Inflammatory macrophage treated with lipopolysaccharide for 1 hour (primary cell): ENCODE results near the gene OSBPL8.
"Not testable (repeated sequence)": the region's sequence is repeated elsewhere in the genome, so short reads cannot be mapped to it uniquely, and the experiment has no call there.

ENCODE experiments used
- DNase-seq, 2 donors: peaks; one replicate each; pipeline ENCODE4 v3.0.0-alpha.2; 2020 to 2022

Gene OSBPL8

DNA sequence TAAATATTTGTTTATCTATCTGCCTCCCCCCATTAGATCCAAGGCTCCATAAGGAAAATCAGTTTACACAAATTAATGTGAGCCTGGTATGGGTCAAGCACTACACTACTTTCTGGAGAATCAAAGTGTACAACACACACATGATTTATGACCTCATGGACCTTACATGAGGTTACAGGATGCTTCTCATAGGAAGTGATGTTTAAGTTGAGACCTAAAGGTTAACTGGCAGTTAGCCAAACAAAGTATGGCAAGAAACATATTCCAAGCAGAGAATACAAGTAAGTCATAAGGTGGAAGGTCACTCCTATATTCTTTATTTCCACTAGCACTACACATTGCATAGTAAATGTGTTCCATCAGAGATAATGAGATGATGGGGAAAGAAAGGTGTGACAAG is 39.2 kb downstream of the OSBPL8 start:
- DNase-seq = no peak

DNA sequence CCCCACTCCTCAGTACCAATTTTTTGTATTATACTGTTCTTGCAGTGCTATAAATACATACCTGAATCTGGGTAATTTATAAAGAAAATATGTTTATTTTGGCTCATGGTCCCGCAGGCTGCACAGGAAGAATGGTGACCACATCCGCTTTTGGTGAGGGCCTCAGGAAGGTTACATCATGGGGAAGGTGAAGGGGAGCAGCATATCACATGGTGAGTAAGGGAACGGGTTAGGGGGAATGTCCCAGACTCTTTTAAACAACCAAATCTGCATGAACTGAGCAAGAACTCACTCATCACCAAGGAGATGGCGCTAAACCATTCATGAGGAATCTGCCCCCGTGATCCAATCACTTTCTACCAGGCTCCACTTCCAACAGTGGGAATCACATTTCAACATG is 40.0 kb downstream of the OSBPL8 start:
- DNase-seq = peak; percentile 12 to 27

DNA sequence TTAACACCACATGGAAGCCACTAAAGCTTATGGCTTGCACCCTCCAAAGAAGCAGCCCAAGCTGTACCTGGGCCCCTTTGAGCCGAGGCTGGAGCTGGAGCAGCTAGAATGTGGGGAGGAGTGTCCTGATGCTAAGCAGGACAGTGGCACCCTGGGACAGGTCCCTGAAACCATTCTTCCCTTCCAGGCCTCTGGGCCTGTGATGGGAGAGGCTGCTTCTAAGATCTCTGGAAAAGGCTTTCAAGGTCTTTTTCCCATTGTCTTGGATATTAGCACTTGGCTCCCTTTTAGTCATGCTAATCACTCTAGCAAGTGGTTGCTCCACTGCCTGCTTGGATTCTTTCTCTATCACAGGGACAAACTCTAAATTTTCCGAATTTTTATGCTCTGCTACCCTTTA is 40.9 kb downstream of the OSBPL8 start:
- DNase-seq = no peak

DNA sequence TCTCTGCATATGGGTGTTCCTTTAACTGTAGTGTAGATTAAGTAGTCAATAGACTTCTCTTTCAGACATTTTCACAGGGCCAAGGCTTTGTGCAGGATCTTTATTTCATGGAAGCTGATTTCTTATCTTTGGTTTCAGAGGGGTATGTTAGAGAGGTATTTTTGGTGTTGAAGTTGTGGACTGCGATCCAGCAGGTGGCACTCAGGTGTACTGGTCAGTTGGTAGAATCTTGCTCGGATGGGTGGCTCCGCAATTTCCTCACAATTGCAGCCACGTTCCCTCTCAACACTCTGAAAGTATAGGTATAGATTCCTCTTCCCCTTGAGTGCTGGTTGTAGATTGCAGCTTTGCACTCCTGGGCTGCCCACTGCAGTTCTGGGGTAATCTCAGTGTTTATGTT is 44.3 kb downstream of the OSBPL8 start:
- no peak for DNase-seq

DNA sequence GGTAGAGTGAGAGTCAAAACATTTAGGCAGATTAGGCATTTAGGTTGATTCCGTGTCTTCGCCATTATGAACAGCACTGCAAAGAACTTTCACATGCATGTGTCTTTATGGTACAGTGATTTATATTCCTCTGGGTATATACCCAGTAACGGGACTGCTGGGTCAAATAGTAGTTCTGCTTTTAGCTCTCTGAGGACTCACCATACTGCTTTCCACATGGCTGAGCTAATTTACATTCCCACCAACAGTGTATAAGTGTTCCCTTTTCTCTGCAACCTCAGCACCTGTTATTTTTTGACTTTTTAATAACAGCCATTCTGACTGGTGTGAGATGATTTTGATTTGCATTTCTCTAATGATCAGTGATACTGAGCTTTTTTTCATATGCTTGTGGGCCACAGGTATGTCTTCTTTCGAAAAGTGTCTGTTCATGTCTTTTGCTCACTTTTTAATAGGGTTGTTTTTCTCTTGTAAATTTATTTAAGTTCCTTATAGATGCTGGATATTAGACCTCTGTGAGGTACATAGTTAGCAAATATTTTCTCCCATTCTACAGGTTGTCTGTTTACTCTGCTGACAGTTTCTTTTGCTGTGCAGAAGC is 48.4 kb downstream of the OSBPL8 start:
- DNase-seq = not testable (repeated sequence)

DNA sequence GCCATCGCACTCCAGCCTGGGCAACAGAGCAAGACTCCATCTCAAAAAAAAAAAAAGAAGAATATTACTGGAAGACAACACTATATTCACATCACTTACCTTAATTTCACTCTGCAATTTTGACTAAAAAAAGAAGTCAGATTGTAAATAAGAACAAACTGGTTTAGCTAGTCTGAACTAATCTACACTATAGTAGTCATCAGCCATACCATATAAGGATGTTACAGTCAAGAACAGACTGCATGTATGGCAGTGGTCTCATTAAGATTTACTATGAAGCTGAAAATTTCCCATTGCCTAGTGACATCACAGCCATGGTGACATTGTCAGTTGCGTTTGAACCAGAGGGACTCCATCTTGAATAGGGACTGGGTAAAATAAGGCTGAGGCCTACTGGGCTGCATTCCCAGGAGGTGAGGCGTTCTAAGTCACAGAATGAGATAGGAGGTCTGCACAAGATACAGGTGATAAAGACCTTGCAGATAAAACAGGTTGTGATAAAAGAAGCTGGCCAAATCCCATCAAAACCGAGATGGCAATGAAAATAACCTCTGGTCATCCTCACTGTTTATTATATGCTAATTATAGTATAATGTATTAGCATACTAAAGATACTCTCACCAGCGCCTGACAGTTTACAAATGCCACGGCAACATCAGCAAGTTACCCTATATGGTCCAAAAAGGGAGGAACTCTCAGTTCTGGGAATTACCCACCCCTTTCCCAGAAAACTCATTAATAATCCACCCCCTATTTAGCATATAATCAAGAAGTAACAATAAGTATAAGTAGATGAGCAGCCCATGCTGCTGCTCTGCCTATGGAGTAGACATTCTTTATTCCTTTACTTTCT is 51.2 kb downstream of the OSBPL8 start:
- DNase-seq = no peak

DNA sequence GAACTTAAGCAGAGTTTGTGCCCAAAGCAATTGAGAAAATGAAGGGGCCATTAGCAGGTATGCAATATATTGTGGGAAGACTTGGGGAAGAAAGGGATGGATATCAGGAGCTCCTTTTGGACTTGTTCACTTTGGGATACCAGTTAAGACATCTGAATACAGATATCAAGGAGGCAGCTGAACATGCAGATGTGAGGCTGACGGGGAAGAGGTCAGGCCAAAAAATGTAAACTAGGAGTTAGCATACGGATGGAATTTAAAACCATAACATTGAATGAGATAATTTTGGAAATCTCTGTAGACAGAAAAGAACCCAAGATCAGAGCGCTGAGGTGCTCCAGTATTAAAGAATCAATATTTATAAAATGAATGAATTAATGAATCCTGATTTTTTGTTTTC is 53.4 kb downstream of the OSBPL8 start:
- no peak for DNase-seq

DNA sequence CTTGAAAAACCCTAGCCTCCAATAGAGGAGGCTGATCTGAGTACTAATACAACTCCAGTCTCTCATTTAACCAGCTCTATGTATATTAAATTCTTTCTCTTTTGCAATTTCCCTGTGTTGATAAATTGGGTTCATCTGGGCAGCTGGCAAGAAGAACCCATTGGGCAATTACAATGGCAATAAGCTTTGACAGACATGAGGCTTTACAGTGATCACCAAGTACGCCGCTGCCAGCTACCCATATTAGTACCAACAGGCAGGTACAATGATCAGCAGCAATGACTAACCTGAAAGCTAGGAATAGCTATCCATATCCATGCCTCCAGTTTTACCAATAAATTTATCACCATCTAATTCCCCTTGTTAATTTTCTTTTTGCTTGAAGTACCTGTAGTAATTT is 54.5 kb downstream of the OSBPL8 start:
- DNase-seq = no peak

DNA sequence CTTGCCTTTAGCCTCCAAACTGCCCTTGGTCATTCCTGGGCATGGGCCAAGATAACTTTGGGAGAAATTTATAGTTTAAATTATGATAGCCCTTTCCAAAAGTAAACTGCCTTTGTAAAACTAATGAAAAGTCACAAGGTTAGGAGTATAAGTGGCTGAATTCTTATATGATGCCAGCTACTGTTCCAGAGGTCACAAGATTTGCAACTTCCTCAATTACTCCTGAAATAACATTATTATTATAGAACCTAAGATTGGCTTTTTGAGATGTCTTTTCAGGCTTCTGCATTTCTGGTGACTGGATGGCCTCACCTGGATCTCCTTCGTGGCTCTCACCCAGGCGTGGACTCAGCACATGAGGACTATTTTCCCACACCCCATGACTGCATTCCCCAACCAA is 55.0 kb downstream of the OSBPL8 start:
- DNase-seq = peak in 1 of 2 donors; percentile 13

DNA sequence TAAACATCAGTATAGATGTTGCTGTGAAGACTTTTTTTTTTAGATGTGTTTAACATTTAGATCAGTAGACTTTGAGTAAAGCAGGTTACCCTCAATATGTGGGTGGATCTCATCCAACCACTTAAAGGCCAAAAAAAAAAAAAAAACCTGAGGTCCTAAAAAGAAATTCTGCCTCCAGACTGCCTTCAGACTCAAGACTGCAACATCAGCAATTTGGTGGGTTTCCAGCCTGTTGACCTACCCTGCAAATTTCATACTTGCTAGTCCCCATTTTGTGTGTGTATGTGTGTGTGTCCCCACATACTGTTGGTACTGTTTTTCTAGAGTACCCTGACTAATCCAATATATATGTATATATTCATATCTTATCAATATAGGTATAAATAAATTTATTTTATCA is 55.6 kb downstream of the OSBPL8 start:
- DNase-seq = no peak

DNA sequence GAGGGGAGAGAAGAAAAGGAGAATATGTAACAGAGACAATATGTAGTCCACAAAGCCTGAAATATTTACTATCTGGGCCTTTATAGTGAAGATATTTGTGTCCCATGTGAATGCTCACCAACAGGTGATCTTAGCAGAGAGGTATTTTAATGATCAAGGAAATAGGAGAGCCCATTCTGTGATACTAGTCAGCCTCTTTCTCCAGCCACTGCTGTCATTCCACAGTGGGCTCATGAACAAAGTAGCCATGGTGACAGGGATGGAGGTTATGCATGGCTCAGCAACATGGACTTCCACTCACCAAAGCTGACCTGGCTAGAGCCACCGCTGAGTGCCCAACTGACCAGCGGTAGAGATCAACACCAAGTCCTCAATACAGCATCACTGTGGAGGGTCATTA is 58.2 kb downstream of the OSBPL8 start:
- DNase-seq = no peak

DNA sequence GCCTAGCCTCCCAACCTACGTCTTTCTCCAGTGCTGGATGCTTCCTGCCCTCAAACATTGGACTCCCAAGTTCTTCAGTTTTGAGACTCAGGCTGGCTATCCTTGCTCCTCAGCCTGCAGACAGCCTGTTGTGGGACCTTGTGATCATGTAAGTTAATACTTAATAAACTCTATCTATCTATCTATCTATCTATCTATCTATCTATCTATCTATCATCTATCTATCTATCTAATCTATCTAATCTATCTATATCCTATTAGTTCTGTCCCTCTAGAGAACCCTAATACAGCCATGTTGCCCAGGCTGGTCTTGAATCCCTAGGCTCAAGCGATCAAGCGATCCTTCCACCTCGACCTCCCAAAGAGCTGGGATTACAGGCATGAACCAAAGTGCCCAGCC is 60.4 kb downstream of the OSBPL8 start:
- not testable (repeated sequence) for DNase-seq

DNA sequence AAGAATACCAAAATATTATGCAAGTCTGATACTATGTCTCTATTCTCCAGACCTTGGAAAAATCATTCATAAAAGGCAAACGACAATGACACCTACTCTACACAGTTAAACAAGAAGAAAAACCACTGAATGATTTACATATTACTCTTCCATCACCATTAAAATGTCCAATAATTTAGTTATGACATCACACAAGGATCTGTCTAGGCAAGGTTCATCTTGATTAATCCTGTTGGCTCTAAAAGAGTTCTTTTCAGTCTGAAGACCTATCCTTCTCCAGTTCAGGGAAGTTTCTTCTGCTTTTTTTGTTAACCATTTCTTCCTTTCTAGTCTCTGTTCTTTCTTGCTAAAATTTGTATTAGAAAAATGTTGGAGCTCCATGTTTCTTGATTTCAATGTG is 64.0 kb downstream of the OSBPL8 start:
- no peak for DNase-seq

DNA sequence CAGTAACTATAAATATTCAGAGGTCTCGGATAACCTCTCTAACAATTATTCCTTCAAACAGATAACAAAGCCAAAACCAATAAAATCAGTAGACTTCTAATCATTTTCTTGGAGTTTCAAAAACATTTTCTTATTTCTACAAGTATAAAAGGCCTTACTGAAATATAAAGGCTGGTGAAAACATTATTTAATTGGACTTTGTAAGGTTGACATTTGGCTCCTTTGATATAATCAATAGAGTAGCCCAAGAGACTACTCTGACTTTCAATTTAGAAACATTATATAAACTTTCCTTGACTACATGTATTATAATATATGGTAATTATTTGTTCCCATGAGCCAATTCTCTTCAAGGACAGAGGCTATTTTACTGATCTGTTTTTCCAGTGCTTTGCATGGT is 68.3 kb downstream of the OSBPL8 start:
- DNase-seq = no peak

DNA sequence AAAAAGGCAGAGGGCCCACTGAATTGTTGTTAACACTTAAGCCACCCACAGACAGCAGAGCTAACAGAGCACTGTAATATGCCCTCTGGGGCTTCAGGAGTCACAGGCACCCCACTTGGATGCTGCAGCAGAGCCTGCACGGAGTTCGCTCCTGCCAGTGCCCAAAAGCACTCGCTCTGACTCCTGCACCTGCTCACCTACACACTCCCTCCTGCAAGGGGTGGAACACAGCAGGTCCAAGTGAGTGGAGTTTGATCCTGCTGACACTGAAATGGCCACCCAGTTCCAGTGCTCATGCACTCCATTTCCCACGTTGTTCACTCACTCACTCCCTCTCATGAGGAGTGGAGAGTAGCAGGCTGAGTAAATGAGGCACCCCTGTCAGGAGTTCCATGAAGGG is 68.8 kb downstream of the OSBPL8 start:
- no peak for DNase-seq

DNA sequence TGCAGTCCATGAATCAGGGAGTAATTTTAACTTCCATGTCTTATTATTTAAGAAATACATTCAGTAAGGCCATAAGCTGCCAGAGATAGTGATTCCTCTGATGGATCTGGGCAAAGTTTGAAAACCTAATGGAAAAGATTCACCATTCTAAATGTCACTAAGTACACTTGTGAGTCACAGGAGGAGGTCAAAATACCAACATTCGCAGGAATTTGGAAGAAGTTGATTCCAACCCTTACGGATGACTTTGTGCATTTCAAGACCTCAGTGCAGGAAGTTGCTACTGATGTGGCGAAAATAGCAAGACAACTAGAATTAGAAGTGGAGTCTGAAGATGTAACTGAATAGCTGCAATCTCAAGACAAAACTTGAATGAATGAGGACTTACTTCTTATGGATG is 69.8 kb downstream of the OSBPL8 start:
- no peak for DNase-seq

DNA sequence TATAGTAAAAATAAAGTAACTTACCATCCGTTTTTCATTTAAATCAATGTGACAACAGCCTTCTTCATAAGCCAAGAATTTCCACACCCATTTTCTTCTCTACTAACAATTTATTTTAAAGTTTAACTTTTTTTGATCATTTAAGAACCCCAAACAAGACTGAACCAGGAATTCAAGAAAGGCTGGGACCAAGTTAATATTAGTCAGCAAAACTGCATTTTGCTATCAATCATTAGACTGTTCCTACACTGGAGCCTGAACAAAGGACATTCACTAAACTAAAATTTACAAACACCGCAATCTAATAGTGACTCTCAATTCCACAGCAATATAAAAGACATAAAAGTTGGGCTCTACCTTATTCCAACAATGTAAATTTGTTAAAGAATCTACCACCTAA is 73.6 kb downstream of the OSBPL8 start:
- no peak for DNase-seq

DNA sequence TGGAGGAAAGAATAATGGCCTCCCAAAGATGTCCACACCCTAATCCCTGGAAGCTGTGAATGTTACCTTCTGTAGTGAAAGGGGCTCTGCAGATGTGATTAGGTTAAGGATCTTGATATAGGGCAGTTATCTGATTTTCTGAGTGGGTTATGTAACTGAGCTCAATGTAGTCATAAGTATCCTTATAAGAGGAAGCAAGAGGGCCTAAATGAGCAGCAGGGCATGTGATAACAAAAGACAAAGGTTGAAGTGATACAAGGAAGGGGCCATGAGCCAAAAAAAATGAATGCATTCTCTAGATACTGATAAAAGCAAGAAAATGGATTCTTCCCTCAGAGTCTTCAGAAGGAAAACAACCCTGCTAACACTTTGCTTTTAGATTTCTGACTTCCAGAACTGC is 78.8 kb downstream of the OSBPL8 start:
- DNase-seq = peak; percentile 31 to 57

DNA sequence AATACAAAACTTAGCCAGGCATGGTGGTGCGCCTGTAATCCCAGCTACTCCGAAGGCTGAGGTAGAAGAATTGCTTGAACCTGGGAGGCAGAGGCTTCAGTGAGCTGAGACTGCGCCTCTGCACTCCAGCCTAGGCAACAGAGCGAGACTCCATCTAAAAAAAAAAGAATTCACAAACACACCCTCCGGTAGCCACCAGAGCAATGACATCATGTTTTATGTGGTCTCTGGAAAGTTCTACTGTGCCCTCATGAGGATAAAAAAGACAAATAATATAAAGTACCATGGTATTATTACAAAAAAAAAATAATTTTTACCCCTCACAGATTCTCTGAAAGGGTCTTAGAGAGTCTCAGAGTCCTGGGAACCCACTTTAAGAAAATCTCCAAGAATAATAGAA is 81.5 kb downstream of the OSBPL8 start:
- DNase-seq = no peak

DNA sequence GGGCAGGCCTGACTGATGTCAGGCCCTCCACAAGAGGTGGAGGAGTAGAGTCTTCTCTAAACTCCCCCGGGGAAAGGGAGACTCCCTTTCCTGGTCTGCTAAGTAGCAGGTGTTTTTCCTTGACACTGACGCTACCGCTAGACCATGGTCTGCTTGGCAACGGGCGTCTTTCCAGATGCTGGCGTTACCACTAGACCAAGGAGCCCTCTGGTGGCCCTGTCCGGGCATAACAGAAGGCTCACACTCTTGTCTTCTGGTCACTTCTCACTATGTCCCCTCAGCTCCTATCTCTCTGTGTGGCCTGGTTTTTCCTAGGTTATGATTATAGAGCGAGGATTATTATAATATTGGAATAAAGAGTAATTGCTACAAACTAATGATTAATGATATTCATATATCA is 86.7 kb downstream of the OSBPL8 start:
- not testable (repeated sequence) for DNase-seq

DNA sequence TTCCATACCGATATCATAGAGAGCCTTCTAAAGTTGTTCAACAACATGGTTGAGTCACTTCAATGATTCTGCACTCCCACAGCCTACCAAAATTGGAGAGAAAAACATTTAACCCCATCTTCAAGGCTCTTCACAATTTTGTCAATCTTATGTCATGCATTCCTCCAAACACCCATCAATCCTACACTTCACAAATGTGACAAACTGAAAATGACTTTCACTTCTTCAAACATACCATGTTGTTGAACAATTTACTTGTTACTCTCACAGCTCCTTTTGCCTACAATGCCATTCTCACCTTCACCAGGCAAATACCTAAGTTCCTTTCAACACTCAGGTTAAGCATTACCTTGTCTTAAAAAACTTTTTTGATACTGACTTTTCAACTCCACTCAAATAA is 88.0 kb downstream of the OSBPL8 start:
- DNase-seq = no peak

DNA sequence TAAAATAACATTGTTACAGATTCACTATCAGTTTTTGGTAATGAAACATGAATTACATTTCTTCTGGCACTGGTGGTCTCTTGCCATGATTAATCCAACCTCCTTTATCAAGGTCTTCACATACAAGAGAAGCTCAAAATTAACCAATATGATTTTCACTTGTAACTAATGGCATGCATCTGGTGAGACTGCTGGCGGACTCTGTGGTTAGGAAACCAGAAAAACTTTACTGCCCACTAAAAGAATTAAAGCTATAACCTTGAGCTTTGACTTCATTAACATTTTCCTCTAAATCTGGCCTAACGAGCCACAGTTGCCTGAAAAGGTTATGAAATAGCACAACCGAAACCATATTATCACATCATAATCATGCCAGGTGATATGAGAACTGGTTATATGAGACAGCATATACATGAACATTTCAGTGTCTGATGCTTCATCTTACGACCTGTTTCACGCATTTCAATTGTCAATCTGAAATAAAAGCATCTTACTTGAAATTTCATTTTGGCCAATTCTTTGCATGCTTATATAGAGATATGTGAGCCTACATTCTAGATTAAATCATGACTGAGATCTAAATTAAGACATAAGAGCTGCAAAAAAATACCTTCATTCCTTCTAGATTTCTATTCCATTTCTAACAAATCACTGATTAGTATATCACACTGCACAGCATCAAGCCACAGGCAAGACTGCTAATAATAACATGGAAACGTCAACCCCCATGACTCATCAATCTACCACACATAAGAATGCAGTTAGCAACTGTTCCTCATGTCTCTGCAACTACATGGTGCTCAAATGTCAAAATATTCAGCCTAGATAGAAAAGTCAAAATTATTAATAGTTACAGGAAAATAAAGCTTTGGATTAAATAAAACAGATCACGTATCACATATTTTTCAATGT is 89.3 kb downstream of the OSBPL8 start:
- peak; percentile 73 to 74 for DNase-seq

DNA sequence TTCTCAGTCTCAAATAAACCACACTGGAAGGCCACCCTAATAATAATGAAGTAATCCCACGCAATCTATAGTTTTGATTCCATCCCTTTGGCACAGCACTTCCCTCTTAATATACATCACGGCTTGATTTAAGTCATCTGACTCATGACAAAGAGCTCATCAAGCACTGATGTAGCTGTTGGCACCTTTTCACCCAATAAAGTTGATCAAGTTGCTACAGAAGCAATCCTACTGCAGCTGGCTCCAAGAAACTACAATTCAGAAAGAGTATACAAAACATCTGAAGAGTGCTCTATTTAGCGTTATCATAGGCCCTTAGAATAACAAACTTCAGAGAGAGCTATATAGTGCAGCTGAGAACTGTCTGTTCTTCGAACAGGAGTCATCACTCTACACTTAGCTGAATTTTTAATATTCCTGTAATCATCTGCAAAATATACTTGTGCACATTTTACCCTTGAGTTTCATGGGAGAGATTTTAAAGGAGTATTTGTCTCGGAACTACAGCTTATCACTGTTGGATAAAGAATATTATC is 94.9 kb downstream of the OSBPL8 start:
- no peak for DNase-seq
